ENCODE data around the gene ZBTB7C.

ZBTB7C gene

DNA sequence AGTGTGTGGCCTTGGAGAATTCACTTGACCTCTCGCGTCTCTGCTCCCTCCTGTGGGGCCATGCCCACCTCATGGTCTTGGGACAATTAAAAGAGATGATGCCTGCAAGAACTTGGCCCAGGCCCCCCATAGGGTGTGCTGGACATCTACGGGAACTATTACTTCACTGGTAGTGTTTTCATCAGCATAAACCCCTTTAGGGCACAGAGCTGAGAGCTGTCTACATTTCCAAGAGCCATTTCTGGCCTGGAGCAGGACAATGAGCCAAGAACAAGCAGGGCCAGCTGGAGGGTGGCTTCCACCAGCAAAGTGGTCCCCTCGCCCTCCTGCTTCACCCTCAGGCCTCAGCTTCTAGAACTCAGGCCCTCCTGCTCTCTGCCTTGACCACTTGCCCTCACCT, 232.3 kb downstream of the ZBTB7C start:
- H3K4me1 ChIP-seq (ENCODE audit: control insufficient read depth, insufficient read depth, low read length), result no peaks in the 10 kb centered on the region
- no peak overlapping the region for H3K9ac ChIP-seq (ENCODE audit: low read depth, low read length)
- H3K4me3 ChIP-seq (ENCODE audit: low read length), result no peak overlapping the region
- no peaks in the 10 kb centered on the region for H3K9me3 ChIP-seq (replicated peaks; ENCODE audit: low read length)
- H3K27me3 ChIP-seq (ENCODE audit: control insufficient read depth, insufficient read depth, low read length), result peaks cover 42% of the 10 kb centered on the region
- H3K4me2 ChIP-seq (ENCODE audit: low read length), result no peak overlapping the region
- no peaks in the 10 kb centered on the region for H3K36me3 ChIP-seq (ENCODE audit: insufficient read depth, low read length)

DNA sequence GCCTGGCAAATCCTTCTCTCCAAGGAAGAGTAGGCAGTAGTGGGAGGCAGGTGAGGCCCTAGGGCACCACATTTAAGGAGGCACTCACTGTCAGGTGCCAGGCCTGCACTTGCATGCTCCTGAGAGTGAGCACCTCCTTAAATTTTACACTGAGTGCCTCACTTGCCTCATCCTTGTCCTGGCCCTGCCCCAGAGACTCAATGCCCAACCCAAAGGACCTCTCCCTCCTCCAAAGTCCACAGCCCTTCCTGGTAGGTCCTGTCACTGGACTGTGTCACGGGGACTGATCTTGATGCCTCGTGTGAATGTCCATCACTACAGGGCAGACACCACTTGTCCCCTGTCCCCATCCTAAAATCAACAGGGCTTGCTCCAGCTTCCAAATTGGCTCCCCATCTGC, 235.6 kb downstream of the ZBTB7C start:
- Histone ChIP-seq H3K27me3 (ENCODE audit: control insufficient read depth, insufficient read depth, low read length) (peaks cover 54% of the 10 kb centered on the region), H3K4me3 (ENCODE audit: low read length) (no peak overlapping the region), H3K36me3 (ENCODE audit: insufficient read depth, low read length) (no peaks in the 10 kb centered on the region), H3K9ac (ENCODE audit: low read depth, low read length) (no peak overlapping the region), H3K4me2 (ENCODE audit: low read length) (no peak overlapping the region), H3K9me3 (replicated peaks; ENCODE audit: low read length) (no peaks in the 10 kb centered on the region), H3K4me1 (ENCODE audit: control insufficient read depth, insufficient read depth, low read length) (no peaks in the 10 kb centered on the region)

DNA sequence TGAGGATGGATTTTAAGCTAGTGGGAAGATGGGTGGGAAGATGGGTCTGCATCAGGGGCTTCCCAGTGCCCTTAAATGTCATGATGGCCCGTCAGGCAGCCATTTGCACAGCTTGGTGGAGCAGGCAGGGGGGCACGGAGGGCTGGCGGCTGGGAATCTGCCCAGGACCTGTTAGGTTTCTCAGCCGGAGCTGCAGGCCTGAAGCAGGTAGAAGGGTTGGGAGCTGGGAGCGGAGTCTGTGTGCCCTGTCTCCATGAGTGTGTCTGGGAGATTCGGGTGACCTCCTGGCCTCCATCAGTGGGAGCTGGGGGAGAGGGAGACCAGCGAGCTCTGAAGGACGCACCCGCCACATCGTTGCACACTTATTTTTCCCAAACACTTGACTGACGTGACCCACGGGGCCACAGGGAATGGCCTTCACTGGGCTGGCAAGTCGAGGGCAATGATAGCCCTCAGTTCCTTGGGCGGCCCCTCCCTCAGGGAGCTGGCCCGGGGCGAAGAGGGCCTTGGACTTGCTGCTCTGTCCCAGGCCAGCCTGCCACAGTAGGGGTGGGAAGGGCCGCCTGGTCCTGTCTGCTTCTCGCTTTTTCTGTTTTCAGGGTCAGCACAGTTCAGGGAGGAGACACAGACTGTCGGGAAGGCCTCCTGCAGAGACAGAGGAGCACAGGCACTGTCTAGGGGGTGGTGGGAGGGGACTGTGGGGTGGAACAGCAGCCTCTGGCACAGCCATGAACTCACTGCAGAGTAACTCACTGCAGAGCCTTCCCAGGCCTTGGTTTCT, 236.8 kb downstream of the ZBTB7C start:
- no peaks in the 10 kb centered on the region for H3K36me3 ChIP-seq (ENCODE audit: insufficient read depth, low read length)
- peaks cover 64% of the 10 kb centered on the region for H3K27me3 ChIP-seq (ENCODE audit: control insufficient read depth, insufficient read depth, low read length)
- H3K4me1 ChIP-seq (ENCODE audit: control insufficient read depth, insufficient read depth, low read length), result no peaks in the 10 kb centered on the region
- no peaks in the 10 kb centered on the region for H3K9me3 ChIP-seq (replicated peaks; ENCODE audit: low read length)
- H3K9ac ChIP-seq (ENCODE audit: low read depth, low read length), result no peak overlapping the region
- no peak overlapping the region for H3K4me2 ChIP-seq (ENCODE audit: low read length)
- no peak overlapping the region for H3K4me3 ChIP-seq (ENCODE audit: low read length)

DNA sequence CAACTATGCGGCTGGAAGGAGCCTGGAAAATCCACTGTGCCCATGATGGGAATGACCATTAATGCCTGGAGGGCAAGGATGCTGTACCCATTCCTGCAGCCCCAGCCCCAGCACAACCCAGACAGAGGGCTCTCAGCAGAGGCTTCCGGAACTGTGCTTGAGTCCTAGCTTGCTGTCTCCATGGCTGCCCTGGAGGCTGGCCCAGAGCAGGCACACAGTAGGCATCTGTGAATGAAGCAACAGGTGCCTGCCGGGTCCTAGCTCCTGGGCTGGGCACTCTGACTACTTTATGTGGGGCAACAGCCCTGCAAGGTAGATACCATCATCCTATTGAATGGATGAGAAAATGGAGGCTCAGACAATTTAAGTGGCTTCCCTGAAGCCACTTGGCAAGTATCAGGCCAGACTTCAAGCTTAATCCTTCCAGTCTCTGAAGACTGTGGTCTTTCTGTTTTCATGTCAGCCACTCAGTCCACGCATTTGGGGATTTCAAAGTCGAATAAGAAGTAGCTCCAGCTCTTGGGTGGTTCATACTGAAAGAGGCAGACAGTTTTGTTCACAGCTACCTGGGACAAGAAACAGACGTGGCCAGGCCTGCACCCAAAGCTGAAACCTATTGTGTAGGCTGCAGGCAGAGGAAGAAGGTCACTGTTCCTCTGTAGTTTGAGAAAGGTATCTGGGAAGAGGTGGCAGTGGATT, 237.5 kb downstream of the ZBTB7C start:
- Histone ChIP-seq H3K36me3 (ENCODE audit: insufficient read depth, low read length) (no peaks in the 10 kb centered on the region), H3K4me3 (ENCODE audit: low read length) (no peak overlapping the region), H3K27me3 (ENCODE audit: control insufficient read depth, insufficient read depth, low read length) (peaks cover 66% of the 10 kb centered on the region), H3K4me2 (ENCODE audit: low read length) (no peak overlapping the region), H3K4me1 (ENCODE audit: control insufficient read depth, insufficient read depth, low read length) (no peaks in the 10 kb centered on the region), H3K9me3 (replicated peaks; ENCODE audit: low read length) (no peaks in the 10 kb centered on the region), H3K9ac (ENCODE audit: low read depth, low read length) (no peak overlapping the region)

DNA sequence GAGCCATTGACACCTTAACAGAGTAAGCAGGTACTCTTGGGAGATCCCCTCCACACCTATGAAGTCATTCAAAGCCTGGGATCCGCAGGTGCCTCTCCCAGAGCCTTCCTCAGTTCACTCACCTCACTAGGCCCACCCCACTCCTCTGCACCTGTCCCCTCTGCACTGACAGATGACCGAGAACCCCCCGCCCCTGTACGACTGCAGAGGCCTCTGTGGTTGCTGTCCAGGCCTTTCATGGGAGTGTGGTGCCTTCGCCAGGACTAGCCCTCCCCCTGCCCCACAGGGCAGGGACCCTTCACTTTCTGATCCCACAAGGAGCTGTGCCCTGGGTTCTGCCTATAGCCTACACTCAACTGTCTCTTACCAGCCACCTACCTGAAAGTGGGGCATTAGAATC, 238.5 kb downstream of the ZBTB7C start:
- no peaks in the 10 kb centered on the region for H3K36me3 ChIP-seq (ENCODE audit: insufficient read depth, low read length)
- no peaks in the 10 kb centered on the region for H3K9me3 ChIP-seq (replicated peaks; ENCODE audit: low read length)
- no peak overlapping the region for H3K4me3 ChIP-seq (ENCODE audit: low read length)
- peaks cover 64% of the 10 kb centered on the region for H3K27me3 ChIP-seq (ENCODE audit: control insufficient read depth, insufficient read depth, low read length)
- H3K4me1 ChIP-seq (ENCODE audit: control insufficient read depth, insufficient read depth, low read length), result no peaks in the 10 kb centered on the region
- H3K4me2 ChIP-seq (ENCODE audit: low read length), result no peak overlapping the region
- no peak overlapping the region for H3K9ac ChIP-seq (ENCODE audit: low read depth, low read length)

DNA sequence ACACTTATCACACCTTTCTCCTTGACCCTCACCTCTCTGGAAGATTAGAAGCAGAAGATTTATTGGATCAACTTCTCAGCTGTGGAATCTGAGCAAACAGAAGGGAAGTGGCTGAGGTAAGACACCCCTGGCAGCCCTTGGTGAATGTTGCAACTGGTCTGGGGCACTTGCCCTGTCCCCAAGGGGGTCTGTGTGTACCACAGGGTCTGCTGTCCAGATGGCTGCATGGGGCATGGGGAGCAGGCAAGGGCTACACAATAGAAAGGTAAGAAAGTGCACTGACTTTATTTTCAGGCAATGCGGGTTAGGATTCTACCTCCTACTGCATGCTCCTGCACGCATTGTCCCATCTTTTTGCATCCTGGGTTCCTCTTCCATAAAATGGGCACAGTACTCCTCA, 240.3 kb downstream of the ZBTB7C start:
- Histone ChIP-seq H3K4me1 (ENCODE audit: control insufficient read depth, insufficient read depth, low read length) (no peaks in the 10 kb centered on the region), H3K36me3 (ENCODE audit: insufficient read depth, low read length) (no peaks in the 10 kb centered on the region), H3K27me3 (ENCODE audit: control insufficient read depth, insufficient read depth, low read length) (peaks cover 70% of the 10 kb centered on the region)

DNA sequence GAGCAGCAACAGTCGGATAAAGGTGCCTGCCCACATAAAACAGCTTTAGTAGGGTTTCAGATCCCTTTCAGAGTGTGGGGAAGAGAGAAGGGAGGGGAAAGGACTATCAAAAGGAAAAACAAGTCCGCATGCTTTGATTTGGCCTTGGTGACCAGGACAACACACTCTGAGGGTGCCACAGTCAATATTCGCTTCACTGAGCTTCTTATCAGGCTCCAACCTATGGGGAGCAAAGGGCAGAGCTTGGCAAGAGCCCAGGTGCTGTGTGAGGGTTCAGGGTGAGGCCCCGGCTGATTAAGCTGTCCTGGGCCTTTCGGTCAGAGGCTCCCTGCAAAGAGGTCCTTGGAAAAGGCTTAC, 241.3 kb downstream of the ZBTB7C start:
- Histone ChIP-seq H3K4me2 (ENCODE audit: low read length) (no peak overlapping the region), H3K9me3 (replicated peaks; ENCODE audit: low read length) (no peaks in the 10 kb centered on the region), H3K4me3 (ENCODE audit: low read length) (no peak overlapping the region), H3K4me1 (ENCODE audit: control insufficient read depth, insufficient read depth, low read length) (no peaks in the 10 kb centered on the region), H3K36me3 (ENCODE audit: insufficient read depth, low read length) (no peaks in the 10 kb centered on the region), H3K27me3 (ENCODE audit: control insufficient read depth, insufficient read depth, low read length) (peaks cover 77% of the 10 kb centered on the region), H3K9ac (ENCODE audit: low read depth, low read length) (no peak overlapping the region)

More for the DNA sequence above, 240.3 kb downstream of the ZBTB7C start:
- Histone ChIP-seq H3K9me3 (replicated peaks; ENCODE audit: low read length) (no peaks in the 10 kb centered on the region), H3K4me3 (ENCODE audit: low read length) (no peak overlapping the region), H3K9ac (ENCODE audit: low read depth, low read length) (no peak overlapping the region), H3K4me2 (ENCODE audit: low read length) (no peak overlapping the region)

DNA sequence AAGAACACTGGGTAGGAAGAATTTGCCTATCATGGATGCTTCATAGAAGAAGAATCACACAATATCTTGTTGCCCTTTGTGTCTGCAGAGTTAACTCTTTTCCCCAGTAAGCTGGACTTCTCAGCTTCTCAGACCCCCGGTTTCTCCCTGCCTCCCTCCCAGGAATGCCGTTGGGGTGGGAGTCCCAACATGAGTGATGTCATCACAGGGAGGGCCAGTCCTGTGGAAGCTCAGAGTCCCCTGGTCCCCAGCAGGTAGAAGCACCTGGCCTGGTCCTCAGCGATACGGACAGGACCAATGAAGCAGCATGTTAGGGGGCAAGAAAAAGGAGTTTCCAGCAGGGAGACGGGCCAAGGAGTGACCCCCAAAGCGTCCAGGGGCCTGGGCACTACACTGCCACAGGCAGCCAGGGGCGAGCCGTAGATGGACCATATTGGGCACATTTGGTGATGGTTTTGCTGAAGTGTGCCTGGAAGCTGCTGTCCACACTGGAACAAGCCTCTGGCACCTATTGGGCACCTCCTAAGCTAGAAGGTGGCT, 242.8 kb downstream of the ZBTB7C start:
- H3K36me3 ChIP-seq (ENCODE audit: insufficient read depth, low read length), result no peaks in the 10 kb centered on the region
- no peak overlapping the region for H3K4me2 ChIP-seq (ENCODE audit: low read length)
- H3K9ac ChIP-seq (ENCODE audit: low read depth, low read length), result no peak overlapping the region
- H3K4me1 ChIP-seq (ENCODE audit: control insufficient read depth, insufficient read depth, low read length), result peaks cover 4% of the 10 kb centered on the region
- peaks cover 72% of the 10 kb centered on the region for H3K27me3 ChIP-seq (ENCODE audit: control insufficient read depth, insufficient read depth, low read length)
- no peaks in the 10 kb centered on the region for H3K9me3 ChIP-seq (replicated peaks; ENCODE audit: low read length)
- H3K4me3 ChIP-seq (ENCODE audit: low read length), result no peak overlapping the region

DNA sequence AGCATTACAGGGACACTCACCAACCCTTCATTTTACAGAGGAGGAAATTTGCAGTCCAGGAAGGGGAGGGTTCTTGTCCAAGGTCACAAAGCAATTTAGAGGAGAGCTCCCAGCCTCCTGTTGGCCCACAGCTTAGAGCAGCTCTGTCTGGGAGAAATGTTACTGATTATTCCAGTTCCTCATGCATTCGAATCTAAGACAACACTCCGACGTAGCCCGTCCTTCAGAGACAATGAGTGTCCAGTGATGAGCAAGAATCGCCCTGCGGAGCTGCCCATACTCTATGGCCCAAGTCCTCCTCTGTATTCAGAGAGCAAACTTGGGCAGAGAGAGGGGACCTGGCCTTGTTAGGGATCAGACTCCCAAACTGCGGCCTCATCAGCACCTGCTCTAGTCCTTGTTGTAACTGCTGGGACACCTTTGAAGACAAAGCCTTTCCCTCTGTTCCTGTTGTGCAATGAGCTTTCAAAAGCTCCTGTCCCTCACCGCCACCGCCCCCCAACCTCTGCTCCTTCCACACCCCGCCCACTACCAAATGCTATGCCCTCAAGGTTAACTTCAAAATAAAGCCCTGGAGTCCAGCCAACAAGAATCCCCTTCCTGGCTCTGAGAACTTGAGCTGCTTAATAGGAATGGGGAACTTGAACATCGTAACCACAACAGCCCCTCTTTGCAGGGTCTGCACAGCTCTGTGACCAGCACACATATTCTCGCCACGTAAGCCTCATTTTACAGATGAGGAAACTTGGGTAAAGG, 243.9 kb downstream of the ZBTB7C start:
- H3K4me1 ChIP-seq (ENCODE audit: control insufficient read depth, insufficient read depth, low read length), result peaks cover 4% of the 10 kb centered on the region
- peaks cover 67% of the 10 kb centered on the region for H3K27me3 ChIP-seq (ENCODE audit: control insufficient read depth, insufficient read depth, low read length)
- no peak overlapping the region for H3K4me2 ChIP-seq (ENCODE audit: low read length)
- no peak overlapping the region for H3K9ac ChIP-seq (ENCODE audit: low read depth, low read length)
- H3K36me3 ChIP-seq (ENCODE audit: insufficient read depth, low read length), result no peaks in the 10 kb centered on the region
- H3K4me3 ChIP-seq (ENCODE audit: low read length), result no peak overlapping the region
- no peaks in the 10 kb centered on the region for H3K9me3 ChIP-seq (replicated peaks; ENCODE audit: low read length)

DNA sequence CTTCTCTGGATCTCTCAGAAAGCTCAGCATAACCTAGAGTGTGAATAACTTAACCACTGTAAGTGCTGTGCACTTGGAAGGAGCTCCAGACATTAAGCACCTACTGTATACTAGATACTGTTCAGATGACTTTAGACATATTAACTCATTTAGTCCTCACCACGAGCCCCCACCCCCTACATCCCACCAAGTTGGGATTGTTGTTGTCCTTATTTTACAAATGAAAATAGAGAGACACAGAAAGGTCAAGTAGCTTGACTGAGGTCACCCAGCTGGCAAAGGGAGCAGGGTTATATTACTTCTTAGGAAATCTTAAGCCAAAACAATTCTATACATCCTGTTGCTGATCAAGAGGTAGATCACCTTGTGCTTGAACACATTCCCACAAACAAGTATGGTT, 244.5 kb downstream of the ZBTB7C start:
- Histone ChIP-seq H3K9ac (ENCODE audit: low read depth, low read length) (no peak overlapping the region), H3K4me3 (ENCODE audit: low read length) (no peak overlapping the region), H3K4me2 (ENCODE audit: low read length) (no peak overlapping the region), H3K9me3 (replicated peaks; ENCODE audit: low read length) (no peaks in the 10 kb centered on the region), H3K4me1 (ENCODE audit: control insufficient read depth, insufficient read depth, low read length) (peaks cover 4% of the 10 kb centered on the region), H3K36me3 (ENCODE audit: insufficient read depth, low read length) (no peaks in the 10 kb centered on the region), H3K27me3 (ENCODE audit: control insufficient read depth, insufficient read depth, low read length) (peaks cover 66% of the 10 kb centered on the region)

DNA sequence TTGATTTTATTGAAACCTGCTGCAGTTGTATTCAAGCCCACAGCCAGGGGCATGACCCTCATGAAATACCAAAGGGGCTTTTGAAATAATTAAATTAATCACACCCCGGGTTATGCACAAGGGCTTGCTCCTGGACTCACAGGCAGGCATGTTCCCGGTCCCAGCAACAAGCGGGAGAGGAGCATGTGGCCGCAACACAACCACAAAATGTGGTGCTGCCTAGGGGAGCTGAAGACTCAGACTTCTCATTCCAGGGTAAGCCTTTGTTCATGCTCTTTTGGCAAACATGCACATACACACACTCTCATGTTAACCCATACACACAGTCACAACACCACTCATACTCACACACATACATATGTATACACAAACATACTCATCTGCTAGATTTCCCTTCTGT, 245.1 kb downstream of the ZBTB7C start:
- no peak overlapping the region for H3K9ac ChIP-seq (ENCODE audit: low read depth, low read length)
- H3K4me1 ChIP-seq (ENCODE audit: control insufficient read depth, insufficient read depth, low read length), result peaks cover 4% of the 10 kb centered on the region
- H3K27me3 ChIP-seq (ENCODE audit: control insufficient read depth, insufficient read depth, low read length), result peaks cover 61% of the 10 kb centered on the region
- H3K4me2 ChIP-seq (ENCODE audit: low read length), result no peak overlapping the region
- no peaks in the 10 kb centered on the region for H3K9me3 ChIP-seq (replicated peaks; ENCODE audit: low read length)
- no peak overlapping the region for H3K4me3 ChIP-seq (ENCODE audit: low read length)
- H3K36me3 ChIP-seq (ENCODE audit: insufficient read depth, low read length), result no peaks in the 10 kb centered on the region
